OCI-LY1 (cell line): ENCODE results near the gene MGA.

Experiments used
- H2AFZ ChIP-seq: fragments of 200-600 bp; sonication (generic), shearing (Covaris generic); 2 replicates; pipeline ENCODE4 v1.6.0; 2014; ENCODE audit warnings: antibody characterized with exemption, mild to moderate bottlenecking, low read length
- H3F3A ChIP-seq: fragments of 200-600 bp; sonication (generic), shearing (Covaris generic); 2 replicates; pipeline ENCODE4 v1.6.0; 2014; ENCODE audit warnings: mild to moderate bottlenecking, antibody characterized with exemption, low read length, moderate library complexity; ENCODE audit not compliant: insufficient read depth
- H3K27ac ChIP-seq: fragments of 200-600 bp; sonication (generic); 2 replicates; pipeline ENCODE4 v1.5.1; 2014; ENCODE audit warnings: low read length, mixed run types, mild to moderate bottlenecking, low read depth; ENCODE audit not compliant: poor library complexity, severe bottlenecking
- H3K27me3 ChIP-seq: fragments of 200-600 bp; sonication (generic); 2 replicates; pipeline ENCODE4 v1.6.0; 2014; ENCODE audit warnings: antibody characterized with exemption, mild to moderate bottlenecking, low read length, moderate library complexity; ENCODE audit not compliant: insufficient read depth
- H3K36me3 ChIP-seq: fragments of 200-600 bp; sonication (generic); 2 replicates; pipeline ENCODE4 v1.6.1; 2014; ENCODE audit warnings: mild to moderate bottlenecking, antibody characterized with exemption, low read length, moderate library complexity, mixed read lengths; ENCODE audit not compliant: insufficient read depth
- H3K4me1 ChIP-seq: fragments of 200-600 bp; sonication (generic); 2 replicates; pipeline ENCODE4 v1.5.1; 2014; ENCODE audit warnings: mild to moderate bottlenecking, low read length, moderate library complexity; ENCODE audit not compliant: insufficient read depth, severe bottlenecking
- H3K4me2 ChIP-seq: fragments of 200-600 bp; sonication (generic), shearing (Covaris generic); 2 replicates; pipeline ENCODE4 v1.6.1; 2014; ENCODE audit warnings: low read length
- H3K4me3 ChIP-seq: fragments of 200-600 bp; sonication (generic); 2 replicates; pipeline ENCODE4 v1.5.1; 2014; ENCODE audit warnings: low read length, low read depth, mild to moderate bottlenecking, mixed read lengths; ENCODE audit not compliant: poor library complexity, severe bottlenecking
- H3K79me2 ChIP-seq: fragments of 200-600 bp; shearing (Covaris generic); 2 replicates; pipeline ENCODE4 v1.6.1; 2016; ENCODE audit warnings: mixed run types, low read length, mixed read lengths; ENCODE audit not compliant: insufficient read depth
- H3K9ac ChIP-seq: fragments of 200-600 bp; sonication (generic), shearing (Covaris generic); 2 replicates; pipeline ENCODE4 v1.6.1; 2014; ENCODE audit warnings: mild to moderate bottlenecking, low read length, mixed read lengths
- H3K9me2 ChIP-seq: fragments of 200-600 bp; sonication (generic), shearing (Covaris generic); 2 replicates; pipeline ENCODE4 v1.6.1; 2014; ENCODE audit warnings: low read depth, mild to moderate bottlenecking, low read length, mixed read lengths
- H3K9me3 ChIP-seq: fragments of 200-600 bp; shearing (Covaris generic); 2 replicates; pipeline ENCODE4 v1.6.1; 2014; ENCODE audit warnings: low read length, mixed read lengths
- H4K20me1 ChIP-seq: fragments of 200-600 bp; sonication (generic), shearing (Covaris generic); 2 replicates; pipeline ENCODE4 v1.6.0; 2016; ENCODE audit warnings: mild to moderate bottlenecking, low read length; ENCODE audit not compliant: insufficient read depth
- CTCF ChIP-seq: fragments of 200-600 bp; sonication (generic), shearing (Covaris generic); IDR thresholded peaks from 2 replicates; pipeline ENCODE4 v1.5.1; 2017; ENCODE audit warnings: mild to moderate bottlenecking, antibody characterized with exemption, low read length, moderate library complexity, mixed read lengths
- EZH2 ChIP-seq: fragments of 200-600 bp; sonication (generic), shearing (Covaris generic); IDR thresholded peaks from 2 replicates; pipeline ENCODE4 v1.8.0; 2017; ENCODE audit warnings: borderline replicate concordance, mixed run types, mild to moderate bottlenecking, antibody characterized with exemption, low read length, moderate library complexity, mixed read lengths

MGA gene

GRCh38 chr15:41772720-41773331 is 112.6 kb downstream of the MGA start:
- TF ChIP-seq EZH2: no peak
- peak; percentile 91 for TF ChIP-seq CTCF
- H3K79me2 ChIP-seq: no peaks in the 10 kb centered on the region; the same call in 1 of the 2 replicates
- H3K9me2 ChIP-seq: no peaks in the 10 kb centered on the region
- H3K4me1 ChIP-seq: peaks cover 44% of the 10 kb centered on the region
- no peak overlapping the region for H2AFZ ChIP-seq
- peaks cover 4% of the 10 kb centered on the region; the same call in 1 of the 2 replicates for H3K36me3 ChIP-seq
- H3K9ac ChIP-seq: peak overlapping the region; percentile 47; the same call in 1 of the 2 replicates
- no peaks in the 10 kb centered on the region for H3K9me3 ChIP-seq
- no peaks in the 10 kb centered on the region for H3F3A ChIP-seq
- H3K4me3 ChIP-seq: peak overlapping the region; percentile 77
- H3K27me3 ChIP-seq: no peaks in the 10 kb centered on the region
- peak overlapping the region; percentile 84 for H3K4me2 ChIP-seq
- peak overlapping the region; percentile 79 for H3K27ac ChIP-seq
- H4K20me1 ChIP-seq: no peaks in the 10 kb centered on the region

- Histone ChIP-seq H3K4me3 (peak overlapping the region; percentile 77), H3K27me3 (no peaks in the 10 kb centered on the region), H3F3A (no peaks in the 10 kb centered on the region), H4K20me1 (no peaks in the 10 kb centered on the region), H3K4me1 (peaks cover 49% of the 10 kb centered on the region), H3K9ac (peak overlapping the region; percentile 47), H3K4me2 (peak overlapping the region; percentile 84), H3K9me3 (no peaks in the 10 kb centered on the region), H2AFZ (no peak overlapping the region), H3K36me3 (no peaks in the 10 kb centered on the region), H3K27ac (peak overlapping the region; percentile 79), H3K9me2 (no peaks in the 10 kb centered on the region), H3K79me2 (no peaks in the 10 kb centered on the region; the same call in 1 of the 2 replicates)
- TF ChIP-seq CTCF (no peak), EZH2 (no peak)
These were observed 113.1 kb downstream of the MGA start for GRCh38 chr15:41773332-41773728.

- Histone ChIP-seq H3F3A (no peaks in the 10 kb centered on the region), H3K9ac (peak overlapping the region; percentile 47), H3K79me2 (no peaks in the 10 kb centered on the region; the same call in 1 of the 2 replicates), H3K36me3 (no peaks in the 10 kb centered on the region), H3K4me1 (peaks cover 52% of the 10 kb centered on the region), H3K27me3 (no peaks in the 10 kb centered on the region), H3K9me3 (no peaks in the 10 kb centered on the region), H3K27ac (peak overlapping the region; percentile 79), H3K4me2 (peak overlapping the region; percentile 84), H4K20me1 (no peaks in the 10 kb centered on the region), H3K4me3 (peak overlapping the region; percentile 77), H2AFZ (no peak overlapping the region), H3K9me2 (no peaks in the 10 kb centered on the region)
- TF ChIP-seq CTCF (no peak), EZH2 (no peak)
These were observed 113.5 kb downstream of the MGA start for GRCh38 chr15:41773729-41774061.
